Measurements from ENCODE around the gene SH2D3A.
"Not testable (repeated sequence)": the region's sequence is repeated elsewhere in the genome, so short reads cannot be mapped to it uniquely, and the experiment has no call there.

The SH2D3A gene

GRCh38 chr19:6719992-6720368 lies 47.3 kb downstream of the SH2D3A start:
- DNase-seq: no peak

- DNase-seq: no peak
Observed at GRCh38 chr19:6719540-6719861, 47.7 kb downstream of the SH2D3A start.

GRCh38 chr19:6718741-6719539 lies 48.3 kb downstream of the SH2D3A start:
- peak in 8 of 14 donors; percentile 7 to 70 (median 32) for DNase-seq

- no peak for DNase-seq
Observed at GRCh38 chr19:6718111-6718740, 49.0 kb downstream of the SH2D3A start.

- DNase-seq: no peak
Observed at GRCh38 chr19:6717441-6717971, 49.7 kb downstream of the SH2D3A start.

GRCh38 chr19:6717036-6717435 lies 50.2 kb downstream of the SH2D3A start:
- no peak for DNase-seq

- DNase-seq: no peak
Observed at GRCh38 chr19:6716610-6716970, 50.6 kb downstream of the SH2D3A start.

GRCh38 chr19:6714749-6715555 lies 52.3 kb downstream of the SH2D3A start:
- no peak for DNase-seq

GRCh38 chr19:6713773-6714692 lies 53.2 kb downstream of the SH2D3A start:
- DNase-seq: no peak

- DNase-seq: no peak
Observed at GRCh38 chr19:6712692-6713670, 54.3 kb downstream of the SH2D3A start.

GRCh38 chr19:6712231-6712630 lies 55.0 kb downstream of the SH2D3A start:
- no peak for DNase-seq

- no peak for DNase-seq
Observed at GRCh38 chr19:6711605-6712004, 55.6 kb downstream of the SH2D3A start.

GRCh38 chr19:6711078-6711361 lies 56.2 kb downstream of the SH2D3A start:
- no peak for DNase-seq

- no peak for DNase-seq
Observed at GRCh38 chr19:6710273-6711077, 56.8 kb downstream of the SH2D3A start.

- DNase-seq: no peak
Observed at GRCh38 chr19:6709549-6709948, 57.7 kb downstream of the SH2D3A start.

GRCh38 chr19:6708913-6709312 lies 58.3 kb downstream of the SH2D3A start:
- not testable (repeated sequence) for DNase-seq

GRCh38 chr19:6708346-6708745 lies 58.9 kb downstream of the SH2D3A start:
- DNase-seq: no peak

GRCh38 chr19:6707658-6708018 lies 59.6 kb downstream of the SH2D3A start:
- no peak for DNase-seq

GRCh38 chr19:6707011-6707657 lies 60.1 kb downstream of the SH2D3A start:
- no peak for DNase-seq

GRCh38 chr19:6706633-6706958 lies 60.6 kb downstream of the SH2D3A start:
- DNase-seq: no peak
